ENCODE results near the gene TNFRSF13B.

Gene TNFRSF13B

DNA sequence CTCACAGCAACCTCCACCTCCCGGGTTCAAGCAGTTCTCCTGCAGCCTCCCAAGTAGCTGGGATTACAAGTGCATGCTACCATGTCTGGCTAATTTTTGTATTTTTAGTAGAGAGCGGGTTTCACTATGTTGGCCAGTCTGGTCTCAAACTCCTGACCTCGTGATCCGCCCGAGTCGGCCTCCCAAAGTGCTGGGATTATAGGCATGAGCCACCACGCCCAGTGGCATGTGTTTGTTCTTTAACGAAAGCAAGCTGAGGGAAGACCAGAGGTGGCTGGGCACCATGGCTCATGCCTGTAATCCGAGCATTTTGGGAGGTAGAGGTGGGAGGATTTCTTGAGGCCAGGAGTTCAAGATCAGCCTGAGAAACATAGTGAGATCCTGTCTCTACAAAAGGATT, 18.1 kb downstream of the TNFRSF13B start:
- no peak for DNase-seq

DNA sequence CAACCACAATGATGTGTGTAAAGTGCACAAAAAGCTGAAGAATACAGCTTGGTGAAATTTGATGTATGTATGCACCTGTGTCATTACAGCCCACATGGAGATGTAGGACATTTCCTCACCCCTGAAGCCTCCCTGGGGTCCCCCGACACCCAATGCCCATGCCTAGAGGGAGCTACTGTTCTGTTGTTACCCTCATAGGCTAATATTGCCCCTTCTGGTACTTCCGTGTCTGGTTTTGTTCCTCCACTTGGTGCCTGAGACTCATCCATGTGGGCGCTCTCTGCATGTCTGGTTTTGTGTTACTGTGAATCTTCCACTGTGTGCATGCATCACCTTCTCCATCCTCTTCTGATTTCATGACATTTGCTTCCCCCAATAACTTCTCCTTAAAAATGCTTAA, 18.6 kb downstream of the TNFRSF13B start:
- DNase-seq: no peak

- DNase-seq: no peak
These were observed 19.5 kb downstream of the TNFRSF13B start for GRCh38 chr17:16952401-16952800.

- no peak for DNase-seq
These were observed 21.4 kb downstream of the TNFRSF13B start for GRCh38 chr17:16950488-16950887.

DNA sequence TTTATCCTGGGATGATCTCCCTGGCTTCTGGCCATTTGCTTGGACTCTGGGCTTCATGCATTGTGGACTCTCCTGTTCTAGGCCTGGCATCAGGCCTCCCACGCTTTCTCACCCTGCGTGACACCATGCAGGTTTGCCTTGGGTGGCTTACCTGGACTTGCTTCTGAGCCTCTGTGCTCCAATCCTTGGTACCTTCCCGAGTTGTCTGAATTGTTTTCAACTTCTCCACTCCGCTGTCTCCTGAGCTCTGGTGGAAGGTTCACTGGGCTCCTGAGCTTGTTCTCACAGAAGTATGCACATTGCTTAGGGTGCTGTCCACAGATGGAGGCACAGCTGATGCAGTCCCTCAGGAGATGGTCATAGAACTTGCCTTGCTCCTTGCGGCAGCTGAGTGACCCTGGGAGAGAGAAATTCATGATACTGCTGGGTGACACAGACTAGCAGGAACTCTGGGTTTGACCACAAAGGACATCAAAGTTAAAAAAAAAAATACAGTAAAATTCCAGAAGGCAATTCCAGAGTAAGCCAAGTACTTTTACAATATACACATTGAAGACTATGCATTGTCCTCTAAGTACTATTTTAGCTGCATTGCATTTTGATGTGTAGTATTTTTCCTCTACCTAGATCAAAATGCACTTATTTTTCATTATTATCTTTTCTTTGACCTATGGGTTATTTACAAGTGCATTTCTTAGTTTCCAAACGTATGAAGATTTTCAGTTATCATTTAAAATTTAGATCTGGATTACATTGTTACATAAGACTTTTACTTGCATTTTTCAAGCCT, 23.1 kb downstream of the TNFRSF13B start:
- no peak for DNase-seq

- no peak for DNase-seq
These were observed 24.4 kb downstream of the TNFRSF13B start for GRCh38 chr17:16947470-16947869.

DNA sequence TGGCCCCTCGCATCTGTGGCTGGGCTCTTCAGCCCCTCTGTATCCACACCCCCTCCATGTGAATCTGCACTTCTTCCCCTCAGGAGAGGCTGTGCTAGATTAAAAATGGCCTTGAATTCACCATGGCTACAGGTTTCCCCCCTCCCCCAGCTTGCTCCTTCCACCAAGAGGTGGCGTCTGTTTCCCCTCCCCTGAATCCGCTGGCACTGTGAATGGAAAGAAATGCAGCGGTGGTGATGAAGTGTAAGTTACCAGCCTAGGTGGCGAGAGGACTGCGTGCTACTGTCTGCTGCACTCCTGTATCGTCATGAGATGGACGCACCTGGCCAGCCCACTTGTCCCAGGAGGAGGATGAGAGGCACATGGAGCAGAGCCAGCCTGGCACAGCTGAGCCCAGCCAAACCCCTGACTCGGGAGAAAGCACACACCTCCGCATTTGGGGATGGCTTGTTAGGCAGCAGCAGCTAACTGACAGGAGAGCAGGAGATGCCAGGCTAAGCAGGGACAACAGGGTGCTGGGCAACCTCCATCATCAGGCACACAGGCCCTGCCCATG, 26.2 kb downstream of the TNFRSF13B start:
- peak; percentile 72 for DNase-seq

- DNase-seq: no peak
These were observed 26.8 kb downstream of the TNFRSF13B start for GRCh38 chr17:16945136-16945482.

DNA sequence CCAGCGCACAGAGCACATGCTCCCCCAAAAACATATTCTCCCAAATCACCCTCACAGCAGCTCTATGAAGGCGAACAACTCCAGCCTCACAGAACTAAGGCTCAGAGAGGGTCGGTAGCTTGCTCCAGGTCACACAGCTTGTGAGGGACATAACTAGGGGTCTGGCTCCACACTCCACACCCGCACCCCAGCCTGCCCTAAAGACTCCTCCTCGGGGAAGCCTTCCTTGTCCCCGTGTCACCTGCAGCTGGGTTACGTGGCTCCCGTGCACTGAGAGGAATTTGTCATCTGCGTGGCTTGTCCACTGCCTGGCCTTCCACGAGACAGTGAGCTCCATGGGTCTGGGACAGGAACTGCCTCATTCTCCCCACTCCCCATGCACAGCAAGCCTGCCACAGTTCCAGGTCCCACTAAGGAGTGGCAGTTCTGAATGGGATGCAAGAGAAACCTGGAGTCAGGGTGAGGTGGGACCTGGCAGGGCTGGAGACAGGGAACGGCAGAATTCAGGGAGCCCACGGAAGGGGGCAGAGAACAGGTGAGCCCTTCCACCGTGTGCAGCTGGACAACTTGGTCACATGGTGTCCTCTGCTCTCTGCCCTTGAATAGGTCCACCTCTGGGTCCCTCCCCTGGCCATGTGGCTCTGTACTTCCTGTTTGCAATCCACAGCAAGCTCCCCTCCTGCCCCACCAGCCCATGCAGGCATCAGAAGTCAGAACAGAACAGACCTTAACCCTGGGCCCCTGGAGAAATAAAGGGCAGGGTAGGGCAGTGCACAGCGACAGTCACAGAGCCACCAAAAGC, 27.4 kb downstream of the TNFRSF13B start:
- peak; percentile 52 for DNase-seq

DNA sequence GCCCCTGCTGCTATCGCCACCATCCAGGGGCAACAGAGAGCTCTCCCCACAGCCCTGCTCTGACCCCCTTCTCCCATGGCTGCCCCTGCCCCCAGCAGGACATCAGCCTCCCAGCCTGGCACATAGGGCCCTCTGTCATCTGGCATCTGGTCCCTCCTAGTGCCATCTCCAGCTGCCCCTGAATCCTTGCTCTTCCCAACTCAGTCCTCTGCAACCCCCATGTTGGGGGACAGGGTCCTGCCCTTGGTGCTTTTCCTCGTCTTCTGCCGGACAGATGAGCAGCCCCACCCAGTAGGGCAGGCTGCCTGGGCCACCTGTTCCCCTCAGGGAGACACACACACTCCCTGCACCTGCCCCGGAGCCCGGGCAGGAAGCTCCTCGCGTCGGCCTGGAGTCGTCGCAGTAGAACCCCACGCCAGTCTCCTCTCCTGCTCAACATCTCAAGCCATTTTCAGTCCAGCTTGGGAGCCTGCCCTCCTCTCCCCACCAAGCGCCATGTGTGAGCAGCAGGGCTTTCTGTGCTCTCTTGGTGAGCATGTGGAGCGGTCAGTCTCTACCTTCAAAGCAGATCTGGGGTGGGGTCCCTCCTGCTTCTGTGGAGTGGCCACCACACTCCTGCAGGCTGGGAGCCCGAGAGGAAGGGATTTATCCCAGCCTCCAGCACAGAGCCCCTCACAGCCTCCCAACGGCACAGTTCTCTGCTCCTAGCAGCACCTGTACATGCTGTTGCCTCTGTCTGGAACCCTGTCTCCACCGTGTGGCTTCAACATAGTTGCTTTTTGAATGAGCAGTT, 28.2 kb downstream of the TNFRSF13B start:
- peak; percentile 52 for DNase-seq

DNA sequence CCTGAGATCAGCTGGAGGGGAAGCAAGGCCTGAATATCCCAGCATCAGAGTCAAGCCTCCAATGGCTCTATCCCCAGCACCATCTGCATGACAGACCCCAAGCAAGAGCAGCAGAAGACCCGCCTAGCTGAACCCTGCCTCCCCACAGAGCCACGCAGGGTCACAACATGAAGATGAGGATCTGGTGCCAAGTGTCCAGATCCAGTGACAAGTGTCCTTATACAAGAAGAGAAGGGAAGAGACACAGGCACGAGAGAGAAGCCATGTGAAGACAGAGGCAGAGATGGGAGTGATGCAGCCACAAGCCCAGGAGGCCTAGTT, 28.9 kb downstream of the TNFRSF13B start:
- DNase-seq: peak; percentile 51

DNA sequence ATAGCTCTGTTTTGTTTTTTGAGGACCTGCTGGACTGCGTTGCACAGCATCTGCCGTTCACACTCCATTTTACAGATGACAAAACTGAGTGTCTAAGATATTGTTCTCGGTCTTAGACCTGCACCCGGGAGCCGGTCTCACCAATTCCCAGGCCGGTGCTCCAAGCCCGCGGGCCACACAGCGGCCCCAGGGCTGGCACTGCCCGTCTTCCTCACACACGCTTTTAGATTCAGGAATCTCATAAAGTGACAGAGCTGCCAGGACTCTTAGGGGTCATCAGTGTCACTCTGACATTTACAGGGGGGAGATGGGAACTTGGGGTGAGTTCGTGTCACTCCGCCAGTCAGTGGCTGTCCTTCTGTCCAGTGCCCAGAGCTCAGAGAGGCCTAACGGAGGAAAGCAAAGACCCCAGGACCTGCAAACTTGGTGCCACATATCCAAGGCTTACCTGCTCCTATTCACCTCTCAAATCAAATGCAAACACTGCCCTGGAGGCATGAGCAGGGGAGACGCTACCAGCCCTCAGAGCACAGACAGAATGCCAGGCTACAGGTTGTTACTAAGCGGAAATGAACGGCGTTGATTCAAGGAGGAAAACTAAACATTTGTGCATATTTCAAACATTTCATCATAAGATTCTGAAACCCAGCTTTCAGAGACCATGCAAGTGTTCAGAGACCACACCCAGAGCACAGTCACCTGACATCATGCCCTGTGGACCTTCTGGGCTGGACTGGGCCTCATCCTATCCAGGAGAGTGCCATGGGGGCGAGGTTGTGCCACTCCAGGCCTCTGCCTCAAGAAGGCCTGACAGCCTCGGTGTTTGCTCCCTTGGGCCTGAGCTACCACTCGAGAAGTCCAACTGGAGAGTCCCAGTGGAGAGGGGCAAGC, 29.5 kb downstream of the TNFRSF13B start:
- peak; percentile 50 for DNase-seq

DNA sequence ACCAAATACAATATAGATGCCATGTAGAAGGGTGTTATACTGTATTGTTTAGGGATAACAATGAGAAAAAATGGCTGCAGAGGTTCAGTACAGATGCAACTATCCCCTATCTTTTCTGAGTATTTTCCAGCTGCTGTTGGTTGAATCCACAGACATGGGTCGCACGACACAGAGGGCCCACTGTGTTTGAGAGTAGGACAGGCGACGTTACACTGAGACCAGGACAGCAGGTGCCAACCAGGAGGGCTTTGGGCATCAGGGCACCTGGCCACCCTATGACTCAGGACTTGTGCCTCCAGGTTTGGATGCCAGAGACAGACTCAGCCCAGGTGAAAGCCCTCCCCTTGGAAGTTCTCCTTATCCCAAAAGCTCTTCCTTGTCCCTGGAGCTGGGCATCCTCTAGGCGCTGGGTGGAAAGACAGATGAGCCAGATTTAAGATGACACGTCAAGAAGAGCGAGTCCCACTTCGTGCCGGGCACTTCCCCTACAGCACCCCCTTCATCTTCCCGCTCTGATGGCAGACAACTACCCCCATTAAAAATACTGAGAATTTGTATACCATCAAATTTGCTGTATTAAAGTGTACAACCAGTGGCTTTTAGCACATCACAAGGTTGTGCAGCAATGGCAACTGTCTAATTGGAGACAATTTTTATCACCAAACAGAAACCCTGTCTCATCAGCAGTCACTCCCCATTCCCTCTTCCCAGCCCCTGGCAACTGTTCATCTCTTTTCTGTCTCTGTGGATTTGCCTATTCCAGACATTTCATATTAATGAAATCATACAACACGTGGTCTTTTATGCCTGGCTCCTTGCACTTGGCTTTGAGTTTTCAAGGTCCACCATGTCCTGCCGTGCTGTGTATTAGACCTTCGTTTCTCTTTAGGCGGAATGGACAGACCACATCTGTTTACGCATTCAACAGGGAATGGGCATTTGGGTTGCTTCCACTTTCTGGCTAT, 30.6 kb downstream of the TNFRSF13B start:
- DNase-seq: peak; percentile 38

DNA sequence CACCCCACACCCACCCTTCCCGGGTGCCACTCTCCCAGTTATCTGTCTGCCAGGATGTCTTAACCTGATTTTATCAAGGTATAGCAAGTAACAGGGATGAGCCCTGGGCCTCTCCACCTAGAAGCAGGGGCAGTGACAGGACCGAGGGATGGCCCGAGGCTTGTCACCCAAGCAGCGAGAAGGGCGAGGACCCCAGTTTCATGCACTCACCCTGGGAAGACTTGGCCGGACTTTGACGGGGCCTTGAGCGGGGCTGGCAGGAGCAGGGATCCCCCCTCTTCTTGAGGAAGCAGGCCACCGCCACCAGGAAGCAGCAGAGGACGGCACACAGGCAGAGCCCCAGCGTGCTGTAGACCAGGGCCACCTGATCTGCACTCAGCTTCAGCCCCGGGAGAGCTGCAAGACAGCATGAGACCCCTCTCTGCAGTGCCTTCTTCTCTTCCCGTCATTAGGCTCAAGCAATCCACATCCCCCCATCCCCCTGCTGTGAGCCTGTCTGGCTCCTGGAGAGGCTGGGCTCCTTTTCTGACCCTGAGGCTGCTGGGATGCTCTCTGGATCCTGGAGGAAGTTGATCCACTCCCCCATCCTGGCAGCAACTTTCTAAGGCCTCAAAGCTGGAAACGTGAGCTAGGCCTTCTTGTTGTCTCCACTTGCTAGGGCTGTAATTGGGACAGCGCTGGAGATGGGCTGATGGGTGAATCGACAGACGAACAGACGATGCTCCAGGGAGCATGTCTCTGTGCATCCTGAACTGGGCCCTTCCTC, 31.6 kb downstream of the TNFRSF13B start:
- peak; percentile 60 for DNase-seq

DNA sequence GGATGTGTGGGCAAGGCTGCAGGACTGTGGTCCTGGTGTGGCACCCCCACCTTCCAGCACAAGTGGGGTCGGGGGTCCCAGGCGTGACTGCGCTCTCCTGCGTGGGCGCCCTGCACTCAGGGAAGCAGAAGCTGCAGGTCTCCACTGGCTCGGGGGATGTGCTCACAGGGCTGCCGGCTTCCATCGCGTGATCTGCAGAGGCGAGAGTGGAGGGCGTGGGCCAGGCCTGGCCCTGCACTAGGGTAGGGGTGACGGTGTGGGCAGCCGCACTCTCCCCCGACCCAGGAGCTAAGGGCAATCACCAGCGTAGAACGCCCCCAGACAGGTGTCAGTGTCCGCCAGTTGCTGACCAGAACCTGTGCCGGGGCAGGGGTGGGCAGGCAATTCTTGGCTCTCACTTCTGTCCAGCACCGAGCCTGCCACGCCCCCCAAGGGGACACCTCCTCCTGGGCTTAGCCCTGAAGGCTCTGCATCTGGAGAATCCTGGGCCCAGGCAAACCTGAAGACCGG, 32.3 kb downstream of the TNFRSF13B start:
- DNase-seq: peak; percentile 51

- no peak for DNase-seq
These were observed 32.7 kb downstream of the TNFRSF13B start for GRCh38 chr17:16939208-16939576.

- DNase-seq: peak; percentile 59
These were observed 33.3 kb downstream of the TNFRSF13B start for GRCh38 chr17:16938496-16939207.

- DNase-seq: peak; percentile 51
These were observed 33.9 kb downstream of the TNFRSF13B start for GRCh38 chr17:16938031-16938430.

DNA sequence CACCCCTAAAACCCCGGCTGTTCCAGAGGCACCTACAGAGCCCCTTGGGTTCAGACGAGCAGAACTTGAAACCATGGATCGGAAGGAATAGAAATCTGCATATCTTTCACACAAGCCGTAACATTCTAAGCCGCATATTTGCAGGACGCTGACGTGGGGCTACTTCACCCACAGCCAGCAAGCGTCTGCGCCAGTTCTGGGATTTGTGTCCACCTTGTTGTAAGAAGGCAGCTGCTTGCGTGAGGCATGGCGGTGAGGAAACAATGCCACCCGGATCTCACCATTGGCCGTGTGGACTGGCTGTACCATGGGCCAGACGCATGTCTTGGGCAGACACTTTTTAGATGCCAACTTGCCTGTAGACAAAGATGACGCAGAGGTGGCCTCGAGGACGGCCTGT, 34.5 kb downstream of the TNFRSF13B start:
- peak; percentile 52 for DNase-seq
